Activated CD4-positive, alpha-beta memory T cell treated with anti-CD3 and anti-CD28 coated beads, Interleukin-2, amount 10 ng/mL, durations not matched to agents 7 days and 5 days (primary cell): Measurements from ENCODE around the gene ERRFI1. TPM values are rescaled to one million over a fixed set of nuclear protein-coding genes. Genes with fewer than 3 reads are reported as not detected.

Experiments
- CTCF ChIA-PET: fragments of 350-600 bp; sonication (Branson Sonifier 250); formaldehyde crosslinking; loops from one replicate; lab custom pipeline; 2021; ENCODE audit warnings: antibody characterized with exemption, inconsistent platforms; lab: Charles Lee
- POLR2A ChIA-PET: fragments of 350-600 bp; sonication (Branson Sonifier 250); formaldehyde crosslinking; loops from one replicate; lab custom pipeline; 2021; ENCODE audit warnings: antibody characterized with exemption; lab: Charles Lee
- DNase-seq: peaks from one replicate; pipeline ENCODE4 v3.0.0-alpha.2; 2020
- H3K27ac Mint-ChIP-seq: one replicate; pipeline ENCODE4 v1.8.0; 2021; ENCODE audit warnings: mild to moderate bottlenecking, mixed read lengths
- H3K27me3 Mint-ChIP-seq: one replicate; pipeline ENCODE4 v1.8.0; 2021; ENCODE audit warnings: mixed read lengths
- H3K36me3 Mint-ChIP-seq: one replicate; pipeline ENCODE4 v1.8.0; 2021; ENCODE audit warnings: low read depth, mixed read lengths
- H3K4me1 Mint-ChIP-seq: one replicate; pipeline ENCODE4 v1.8.0; 2021; ENCODE audit warnings: mixed read lengths
- H3K4me3 Mint-ChIP-seq: one replicate; pipeline ENCODE4 v1.8.0; 2021; ENCODE audit warnings: mild to moderate bottlenecking, mixed read lengths
- H3K9me3 Mint-ChIP-seq: one replicate; pipeline ENCODE4 v1.8.0; 2021; ENCODE audit warnings: mixed read lengths
- total RNA-seq, 2 experiments: library from RNA; stranded (reverse); gene quantifications; one replicate each; pipeline ENCODE4 v1.2.3, GENCODE V29; 2021

Gene ERRFI1
- total RNA-seq, 2 experiments from 2014 or later: 0.83 to 1.0 TPM

GRCh38 chr1:8022395-8023286 lies 3.5 kb downstream of the ERRFI1 start:
- no peak for DNase-seq
- ChIA-PET POLR2A (no interaction called here), CTCF (no interaction called here)
- Mint-ChIP-seq H3K4me1 (peaks cover 12% of the 10 kb centered on the region), H3K4me3 (no peak overlapping the region), H3K36me3 (peaks cover 5% of the 10 kb centered on the region), H3K27me3 (peaks cover 51% of the 10 kb centered on the region), H3K9me3 (no peaks in the 10 kb centered on the region), H3K27ac (no peak overlapping the region)

GRCh38 chr1:8021676-8022266 lies 4.3 kb downstream of the ERRFI1 start:
- POLR2A ChIA-PET: no interaction called here
- peaks cover 46% of the 10 kb centered on the region for H3K27me3 Mint-ChIP-seq
- H3K27ac Mint-ChIP-seq: no peak overlapping the region
- H3K36me3 Mint-ChIP-seq: peaks cover 5% of the 10 kb centered on the region
- no peak for DNase-seq
- CTCF ChIA-PET: no interaction called here
- peaks cover 10% of the 10 kb centered on the region for H3K4me1 Mint-ChIP-seq
- no peaks in the 10 kb centered on the region for H3K9me3 Mint-ChIP-seq
- H3K4me3 Mint-ChIP-seq: no peak overlapping the region

GRCh38 chr1:8020032-8020431 lies 6.1 kb downstream of the ERRFI1 start:
- Mint-ChIP-seq H3K9me3 (no peaks in the 10 kb centered on the region), H3K4me3 (no peak overlapping the region), H3K27me3 (peaks cover 45% of the 10 kb centered on the region), H3K27ac (no peak overlapping the region), H3K4me1 (peaks cover 1% of the 10 kb centered on the region), H3K36me3 (peaks cover 1% of the 10 kb centered on the region)
- ChIA-PET POLR2A (no interaction called here), CTCF (interaction anchor here (0.9 to 2.0 kb wide), 3 partner anchors 45 to 330 kb away, joined by 3 to 5 read pairs (median 3); no protein-coding TSS in a partner anchor)
- no peak for DNase-seq

GRCh38 chr1:8019229-8019620 lies 6.9 kb downstream of the ERRFI1 start:
- DNase-seq: no peak
- Mint-ChIP-seq H3K9me3 (no peaks in the 10 kb centered on the region), H3K36me3 (no peaks in the 10 kb centered on the region), H3K27ac (no peak overlapping the region), H3K27me3 (peaks cover 37% of the 10 kb centered on the region), H3K4me3 (no peak overlapping the region), H3K4me1 (no peaks in the 10 kb centered on the region)
- ChIA-PET POLR2A (no interaction called here), CTCF (interaction anchor here (0.7 to 2.0 kb wide), 3 partner anchors 11 to 330 kb away, joined by 3 to 5 read pairs (median 4); no protein-coding TSS in a partner anchor)

- CTCF ChIA-PET: interaction anchor here (0.7 to 2.5 kb wide), 6 partner anchors 12 to 332 kb away, joined by 3 to 15 read pairs (median 6); no protein-coding TSS in a partner anchor
- POLR2A ChIA-PET: interaction anchor here (1.0 kb wide), 1 partner anchor 331 kb away, joined by 3 read pairs; no protein-coding TSS in a partner anchor
- Mint-ChIP-seq H3K27ac (no peak overlapping the region), H3K9me3 (no peaks in the 10 kb centered on the region), H3K27me3 (peaks cover 31% of the 10 kb centered on the region), H3K36me3 (no peaks in the 10 kb centered on the region), H3K4me1 (no peaks in the 10 kb centered on the region), H3K4me3 (no peak overlapping the region)
- DNase-seq: no peak
Observed at GRCh38 chr1:8018492-8019228, 7.4 kb downstream of the ERRFI1 start.

GRCh38 chr1:8017495-8018197 lies 8.5 kb downstream of the ERRFI1 start:
- no peaks in the 10 kb centered on the region for H3K4me1 Mint-ChIP-seq
- no peak overlapping the region for H3K27ac Mint-ChIP-seq
- CTCF ChIA-PET: interaction anchor here (0.6 to 2.5 kb wide), 11 partner anchors 13 to 333 kb away, joined by 3 to 15 read pairs (median 5); no protein-coding TSS in a partner anchor
- H3K27me3 Mint-ChIP-seq: peaks cover 23% of the 10 kb centered on the region
- H3K4me3 Mint-ChIP-seq: no peak overlapping the region
- no peak for DNase-seq
- no peaks in the 10 kb centered on the region for H3K9me3 Mint-ChIP-seq
- H3K36me3 Mint-ChIP-seq: no peaks in the 10 kb centered on the region
- POLR2A ChIA-PET: interaction anchor here (1.0 kb wide), 1 partner anchor 332 kb away, joined by 3 read pairs; no protein-coding TSS in a partner anchor

GRCh38 chr1:8016895-8017241 lies 9.2 kb downstream of the ERRFI1 start:
- no peak overlapping the region for H3K4me3 Mint-ChIP-seq
- no peak overlapping the region for H3K27ac Mint-ChIP-seq
- POLR2A ChIA-PET: no interaction called here
- no peaks in the 10 kb centered on the region for H3K4me1 Mint-ChIP-seq
- peaks cover 18% of the 10 kb centered on the region for H3K27me3 Mint-ChIP-seq
- H3K9me3 Mint-ChIP-seq: no peaks in the 10 kb centered on the region
- CTCF ChIA-PET: interaction anchor here (0.8 to 3.5 kb wide), 14 partner anchors 14 to 347 kb away, joined by 3 to 61 read pairs (median 5); no protein-coding TSS in a partner anchor
- H3K36me3 Mint-ChIP-seq: no peaks in the 10 kb centered on the region
- no peak for DNase-seq

- ChIA-PET CTCF (interaction anchor here (0.5 to 5.1 kb wide), 26 partner anchors 9 to 832 kb away, joined by 3 to 61 read pairs (median 4); no protein-coding TSS in a partner anchor), POLR2A (interaction anchor here (1.9 kb wide), 1 partner anchor 299 kb away, joined by 6 read pairs; no protein-coding TSS in a partner anchor)
- no peaks in the 10 kb centered on the region for H3K9me3 Mint-ChIP-seq
Observed at GRCh38 chr1:8016210-8016894, 9.8 kb downstream of the ERRFI1 start.

GRCh38 chr1:8015809-8016165 lies 10.3 kb downstream of the ERRFI1 start:
- Mint-ChIP-seq H3K27ac (no peak overlapping the region), H3K4me1 (no peaks in the 10 kb centered on the region), H3K36me3 (no peaks in the 10 kb centered on the region), H3K4me3 (no peak overlapping the region), H3K27me3 (peaks cover 16% of the 10 kb centered on the region), H3K9me3 (no peaks in the 10 kb centered on the region)
- ChIA-PET POLR2A (interaction anchor here (1.9 kb wide), 1 partner anchor 300 kb away, joined by 6 read pairs; no protein-coding TSS in a partner anchor), CTCF (interaction anchor here (0.5 to 5.1 kb wide), 28 partner anchors 9 to 833 kb away, joined by 3 to 61 read pairs (median 4); partner anchors contain the start of gene SLC45A1)
- no peak for DNase-seq

More at GRCh38 chr1:8016210-8016894, 9.8 kb downstream of the ERRFI1 start:
- no peaks in the 10 kb centered on the region for H3K4me1 Mint-ChIP-seq
- no peak for DNase-seq
- no peak overlapping the region for H3K27ac Mint-ChIP-seq
- no peak overlapping the region for H3K4me3 Mint-ChIP-seq
- peaks cover 18% of the 10 kb centered on the region for H3K27me3 Mint-ChIP-seq
- no peaks in the 10 kb centered on the region for H3K36me3 Mint-ChIP-seq

GRCh38 chr1:8015036-8015808 lies 10.9 kb downstream of the ERRFI1 start:
- DNase-seq: peak; percentile 31
- H3K27me3 Mint-ChIP-seq: peaks cover 16% of the 10 kb centered on the region
- H3K4me1 Mint-ChIP-seq: no peaks in the 10 kb centered on the region
- no peaks in the 10 kb centered on the region for H3K9me3 Mint-ChIP-seq
- ChIA-PET CTCF (interaction anchor here (0.6 to 5.1 kb wide), 44 partner anchors 9 to 392 kb away, joined by 3 to 61 read pairs (median 4); partner anchors contain the start of gene SLC45A1), POLR2A (interaction anchor here (1.9 kb wide), 1 partner anchor 301 kb away, joined by 6 read pairs; no protein-coding TSS in a partner anchor)
- no peak overlapping the region for H3K27ac Mint-ChIP-seq
- H3K4me3 Mint-ChIP-seq: no peak overlapping the region
- H3K36me3 Mint-ChIP-seq: no peaks in the 10 kb centered on the region
